Upper lobe of left lung (tissue), 4 donors: ENCODE measurements around the gene LRRFIP1.

Experiments used
- CTCF ChIP-seq, 6 experiments: fragments of 450-650 bp in 4 of 6; fragments of 200-600 bp in 2 of 6; sonication (generic) in 2 of 6; IDR thresholded peaks; one replicate each; pipeline ENCODE4 v1.5.1; 2016 to 2019; ENCODE audit warnings: antibody characterized with exemption in 6 of 6
- EP300 ChIP-seq, 4 donors: sonication (generic); formaldehyde crosslinking; IDR thresholded peaks; one replicate each; pipeline ENCODE4 v1.5.1; 2017; ENCODE audit warnings: antibody characterized with exemption in 4 of 4, control low read depth in 2 of 4
- POLR2A ChIP-seq, 4 donors: fragments of 450-650 bp; IDR thresholded peaks; one replicate each; pipeline ENCODE4 v1.5.1; 2016 to 2017; ENCODE audit warnings: antibody characterized with exemption in 4 of 4, mild to moderate bottlenecking in 2 of 4

- TF ChIP-seq POLR2A (IDR thresholded peaks at IDR 0.05) (no peak), CTCF (IDR thresholded peaks at IDR 0.05) (no peak), EP300 (IDR thresholded peaks at IDR 0.05) (no peak)
Measured at GRCh38 chr2:237652854-237653253, 25.5 kb downstream of the LRRFIP1 start.
